ENCODE measurements around the gene CENPC. TPM values are rescaled to one million over a fixed set of nuclear protein-coding genes. Genes with fewer than 3 reads are reported as not detected.
A peak's percentile ranks its signal among the peaks of the same experiment; 100 is the strongest.
"Not testable (repeated sequence)": the region's sequence is repeated elsewhere in the genome, so short reads cannot be mapped to it uniquely, and the experiment has no call there.

CENPC gene
- total and polyA plus RNA-seq, 12 donors = 2.3 to 12.9 (median 10.6) TPM

DNA sequence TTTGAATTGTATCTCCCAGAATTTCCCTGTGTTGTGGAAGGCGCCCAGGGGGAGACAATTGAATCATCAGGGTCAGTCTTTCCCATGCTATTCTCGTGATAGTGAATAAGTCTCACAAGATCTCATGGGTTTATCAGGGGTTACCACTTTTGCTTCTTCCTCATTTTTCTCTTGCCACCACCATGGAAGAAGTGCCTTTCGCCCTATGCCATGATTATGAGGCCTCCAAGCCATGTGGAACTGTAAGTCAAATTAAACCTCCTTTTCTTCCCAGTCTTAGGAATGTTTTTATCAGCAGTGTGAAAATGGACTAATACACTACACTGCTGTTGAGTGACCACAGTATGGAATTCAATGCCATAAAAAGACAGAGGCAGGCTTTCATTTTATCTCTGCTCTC lies 12.2 kb downstream of the CENPC start:
- Histone ChIP-seq H3K36me3 (peaks cover 0 to 100% (median 37%) of the 10 kb centered on the region in 9 donors), H3K4me3 (no peak overlapping the region), H3K9me3 (peaks cover 0 to 11% (median 0%) of the 10 kb centered on the region in 11 donors), H3K27ac (no peak overlapping the region), H3K27me3 (no peaks in the 10 kb centered on the region), H3K4me1 (no peaks in the 10 kb centered on the region)
- TF ChIP-seq CTCF (IDR thresholded peaks at IDR 0.05) = no peak
- ATAC-seq = no peak
- intact Hi-C loops (cut with DNase I) = no loop called here
- WGBS, 2 donors = 98% methylated on average over 3 of the region's 3 CpGs
- DNase-seq = no peak

GRCh38 chr4:67532397-67532796 lies 12.9 kb downstream of the CENPC start:
- intact Hi-C loops (cut with DNase I); ATAC-seq: not testable (repeated sequence)

GRCh38 chr4:67531379-67531962 lies 13.8 kb downstream of the CENPC start:
- TF ChIP-seq CTCF (IDR thresholded peaks at IDR 0.05) = no peak
- Histone ChIP-seq H3K36me3 (peaks cover 0 to 91% (median 23%) of the 10 kb centered on the region in 9 donors), H3K27me3 (no peaks in the 10 kb centered on the region), H3K4me3 (no peak overlapping the region), H3K9me3 (peaks cover 0 to 11% (median 0%) of the 10 kb centered on the region in 11 donors), H3K4me1 (peaks cover 0 to 2% (median 0%) of the 10 kb centered on the region in 9 donors), H3K27ac (no peak overlapping the region)
- ATAC-seq (no peak), DNase-seq (no peak)
- WGBS, 2 donors = 89 to 91% methylated on average over 4 of the region's 4 CpGs
- intact Hi-C loops (cut with DNase I) = no loop called here

More at GRCh38 chr4:67532397-67532796, 12.9 kb downstream of the CENPC start:
- not testable (repeated sequence) for H3K4me1 ChIP-seq, H3K27ac ChIP-seq, H3K4me3 ChIP-seq, H3K27me3 ChIP-seq, DNase-seq
- 97% methylated on average over 4 of the region's 4 CpGs for WGBS, 2 donors
- peaks cover 0 to 11% (median 0%) of the 10 kb centered on the region in 11 donors for H3K9me3 ChIP-seq
- H3K36me3 ChIP-seq = peaks cover 0 to 95% (median 31%) of the 10 kb centered on the region in 9 donors

DNA sequence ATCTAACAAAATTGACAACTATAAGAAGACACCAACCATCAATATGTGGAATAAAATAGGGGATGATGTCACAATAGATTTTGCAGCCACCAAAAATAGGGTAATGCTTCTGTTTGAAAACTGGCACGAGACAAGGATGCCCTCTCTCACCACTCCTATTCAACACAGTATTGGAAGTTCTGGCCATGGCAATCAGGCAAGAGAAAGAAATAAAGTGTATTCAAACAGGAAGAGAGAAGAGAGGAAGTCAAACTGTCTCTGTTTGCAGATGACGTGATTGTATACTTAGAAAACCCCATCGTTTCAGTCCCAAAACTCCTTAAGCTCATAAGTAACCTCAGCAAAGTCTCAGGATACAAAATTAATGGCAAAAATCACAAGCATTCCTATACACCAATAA lies 21.2 kb downstream of the CENPC start:
- H3K27ac ChIP-seq; ATAC-seq; H3K27me3 ChIP-seq; intact Hi-C loops (cut with DNase I); H3K9me3 ChIP-seq; DNase-seq; H3K4me3 ChIP-seq: not testable (repeated sequence)
- 77 to 86% methylated on average over 3 of the region's 3 CpGs for WGBS, 2 donors
- H3K36me3 ChIP-seq = peaks cover 0 to 38% (median 10%) of the 10 kb centered on the region in 9 donors
- H3K4me1 ChIP-seq = peaks cover 0 to 18% (median 3%) of the 10 kb centered on the region in 9 donors

DNA sequence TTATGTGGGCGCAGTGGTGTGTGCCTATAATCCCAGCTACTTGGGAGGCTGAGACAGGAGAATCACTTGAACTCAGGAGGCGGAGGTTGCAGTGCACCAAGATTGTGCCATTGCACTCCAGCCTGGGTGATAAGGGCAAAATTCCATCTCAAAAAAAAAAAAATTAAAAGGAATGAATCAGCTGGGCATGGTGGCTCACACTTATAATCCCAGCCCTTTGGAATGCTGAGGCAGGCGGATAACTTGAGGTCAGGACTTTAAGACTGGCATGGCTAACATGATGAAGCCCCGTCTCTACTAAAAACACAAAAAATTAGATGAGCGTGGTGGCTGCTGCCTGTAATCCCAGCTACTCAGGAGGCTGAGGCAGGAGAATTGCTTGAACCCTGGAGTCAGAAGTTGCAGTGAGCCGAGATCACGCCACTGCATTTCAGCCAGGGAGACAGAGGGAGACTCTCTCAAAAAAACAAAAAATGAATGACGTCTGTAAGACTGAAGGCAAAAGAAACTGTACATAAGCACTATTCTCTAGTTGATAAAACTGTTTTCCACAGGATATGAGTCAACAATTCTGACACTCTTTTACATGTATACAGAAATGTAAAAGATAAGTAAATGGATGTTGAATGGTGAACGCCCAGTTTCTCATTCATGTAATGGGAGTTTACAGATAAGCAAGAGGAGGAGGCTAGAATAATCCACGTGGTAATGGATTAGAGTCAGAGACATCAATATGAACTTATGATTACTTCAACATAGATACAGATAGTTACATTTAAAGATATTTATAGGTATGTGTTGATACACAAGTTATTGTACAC lies 22.2 kb downstream of the CENPC start:
- Histone ChIP-seq H3K9me3 (no peaks in the 10 kb centered on the region), H3K36me3 (peaks cover 0 to 38% (median 12%) of the 10 kb centered on the region in 9 donors), H3K27ac (peak overlapping the region in 1 of 10 donors; percentile 9), H3K27me3 (no peaks in the 10 kb centered on the region), H3K4me1 (peaks cover 0 to 18% (median 3%) of the 10 kb centered on the region in 9 donors), H3K4me3 (no peak overlapping the region)
- DNase-seq (no peak), ATAC-seq (no peak)
- TF ChIP-seq CTCF (IDR thresholded peaks at IDR 0.05) = no peak
- intact Hi-C loops (cut with DNase I) = no loop called here
- 83 to 84% methylated on average over 10 of the region's 10 CpGs for WGBS, 2 donors

Measured in heart right ventricle (tissue), 16 donors.